ENCODE data around the gene DNAJB8. TPM values are rescaled to one million over a fixed set of nuclear protein-coding genes. Genes with fewer than 3 reads are reported as not detected.
A peak's percentile ranks its signal among the peaks of the same experiment; 100 is the strongest.

The DNAJB8 gene
- total and polyA plus RNA-seq, 4 donors: not detected

DNA sequence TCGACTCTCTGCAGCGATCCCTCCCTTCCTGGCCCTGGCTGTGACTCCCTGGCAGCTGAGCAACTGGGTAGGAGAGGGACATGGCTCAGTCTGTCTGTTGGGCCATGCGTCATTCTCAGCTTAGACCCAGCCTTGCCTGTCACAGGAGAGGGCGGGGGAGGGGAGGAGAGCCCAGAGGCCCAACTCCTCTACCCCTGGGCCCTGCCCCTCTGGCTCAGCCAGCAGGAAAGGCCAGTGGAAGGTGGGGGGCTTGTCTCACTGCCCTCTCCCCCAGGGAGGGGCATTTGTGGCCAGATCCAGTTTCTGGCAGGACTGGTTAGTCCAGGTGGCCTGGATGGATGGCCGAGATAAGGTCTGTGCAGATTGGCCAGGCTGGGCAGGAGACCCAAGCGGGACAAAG, 31.6 kb downstream of the DNAJB8 start:
- peaks cover 0 to 5% (median 3%) of the 10 kb centered on the region in 5 donors for H3K4me1 ChIP-seq (ENCODE audit: control insufficient read depth in 5 of 5, insufficient read depth in 5 of 5, low read length in 5 of 5)
- H3K27me3 ChIP-seq (ENCODE audit: control insufficient read depth in 3 of 3, insufficient read depth in 3 of 3, low read length in 2 of 3): peaks cover 0 to 31% (median 29%) of the 10 kb centered on the region in 3 donors
- DNase-seq (peak; percentile 34 to 66 (median 51)), ATAC-seq (ENCODE audit: insufficient read depth, low FRiP score) (no peak)
- H3K4me3 ChIP-seq: no peak overlapping the region
- TF ChIP-seq, protein P1, sequence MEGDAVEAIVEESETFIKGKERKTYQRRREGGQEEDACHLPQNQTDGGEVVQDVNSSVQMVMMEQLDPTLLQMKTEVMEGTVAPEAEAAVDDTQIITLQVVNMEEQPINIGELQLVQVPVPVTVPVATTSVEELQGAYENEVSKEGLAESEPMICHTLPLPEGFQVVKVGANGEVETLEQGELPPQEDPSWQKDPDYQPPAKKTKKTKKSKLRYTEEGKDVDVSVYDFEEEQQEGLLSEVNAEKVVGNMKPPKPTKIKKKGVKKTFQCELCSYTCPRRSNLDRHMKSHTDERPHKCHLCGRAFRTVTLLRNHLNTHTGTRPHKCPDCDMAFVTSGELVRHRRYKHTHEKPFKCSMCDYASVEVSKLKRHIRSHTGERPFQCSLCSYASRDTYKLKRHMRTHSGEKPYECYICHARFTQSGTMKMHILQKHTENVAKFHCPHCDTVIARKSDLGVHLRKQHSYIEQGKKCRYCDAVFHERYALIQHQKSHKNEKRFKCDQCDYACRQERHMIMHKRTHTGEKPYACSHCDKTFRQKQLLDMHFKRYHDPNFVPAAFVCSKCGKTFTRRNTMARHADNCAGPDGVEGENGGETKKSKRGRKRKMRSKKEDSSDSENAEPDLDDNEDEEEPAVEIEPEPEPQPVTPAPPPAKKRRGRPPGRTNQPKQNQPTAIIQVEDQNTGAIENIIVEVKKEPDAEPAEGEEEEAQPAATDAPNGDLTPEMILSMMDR (IDR thresholded peaks at IDR 0.05; ENCODE audit: control extremely low read depth, extremely low read depth): no peak
- no peaks in the 10 kb centered on the region for H3K36me3 ChIP-seq (ENCODE audit: control insufficient read depth in 4 of 4, insufficient read depth in 4 of 4, low read length in 4 of 4)
- 86 to 91% methylated on average over 6 of the region's 6 CpGs for WGBS, 2 donors
- H3K27ac ChIP-seq (ENCODE audit: low read depth in 1 of 2, low read length in 1 of 2): no peak overlapping the region
- H3K9me3 ChIP-seq (ENCODE audit: control insufficient read depth in 4 of 4, insufficient read depth in 3 of 4, low read length in 3 of 4): no peaks in the 10 kb centered on the region
- H3K9ac ChIP-seq (ENCODE audit: insufficient read depth in 1 of 2, low read length in 2 of 2): no peak overlapping the region

DNA sequence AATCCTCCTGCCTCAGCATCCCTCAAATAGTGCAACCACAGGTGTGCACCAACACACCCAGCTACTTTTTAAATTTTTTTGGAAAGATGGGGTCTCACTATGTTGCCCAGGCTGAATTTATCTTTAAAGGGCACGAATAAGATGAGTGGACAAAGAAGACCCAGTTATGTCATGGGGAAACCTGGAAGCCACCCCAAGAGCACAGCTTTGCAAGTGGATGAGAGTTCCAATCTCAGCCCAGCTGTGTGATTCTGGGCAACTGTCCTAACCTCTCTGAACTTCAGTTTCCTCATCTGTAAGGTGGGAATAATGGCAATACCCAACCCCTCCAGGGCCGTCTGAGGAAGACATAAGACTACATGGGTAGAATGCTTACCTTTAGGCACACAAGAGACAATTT, 32.2 kb downstream of the DNAJB8 start:
- DNase-seq: no peak
- Histone ChIP-seq H3K36me3 (ENCODE audit: control insufficient read depth in 4 of 4, insufficient read depth in 4 of 4, low read length in 4 of 4) (no peaks in the 10 kb centered on the region), H3K9ac (ENCODE audit: insufficient read depth in 1 of 2, low read length in 2 of 2) (no peak overlapping the region), H3K4me3 (no peak overlapping the region), H3K27me3 (ENCODE audit: control insufficient read depth in 3 of 3, insufficient read depth in 3 of 3, low read length in 2 of 3) (peaks cover 0 to 31% (median 30%) of the 10 kb centered on the region in 3 donors), H3K9me3 (ENCODE audit: control insufficient read depth in 4 of 4, insufficient read depth in 3 of 4, low read length in 3 of 4) (no peaks in the 10 kb centered on the region), H3K4me1 (ENCODE audit: control insufficient read depth in 5 of 5, insufficient read depth in 5 of 5, low read length in 5 of 5) (peaks cover 0 to 5% (median 3%) of the 10 kb centered on the region in 5 donors), H3K27ac (ENCODE audit: low read depth in 1 of 2, low read length in 1 of 2) (no peak overlapping the region)
- WGBS, 2 donors: 90 to 91% methylated on average over 2 of the region's 2 CpGs
- TF ChIP-seq, protein P1 (IDR thresholded peaks at IDR 0.05; ENCODE audit: control extremely low read depth, extremely low read depth): no peak
- ATAC-seq (ENCODE audit: insufficient read depth, low FRiP score): no peak

DNA sequence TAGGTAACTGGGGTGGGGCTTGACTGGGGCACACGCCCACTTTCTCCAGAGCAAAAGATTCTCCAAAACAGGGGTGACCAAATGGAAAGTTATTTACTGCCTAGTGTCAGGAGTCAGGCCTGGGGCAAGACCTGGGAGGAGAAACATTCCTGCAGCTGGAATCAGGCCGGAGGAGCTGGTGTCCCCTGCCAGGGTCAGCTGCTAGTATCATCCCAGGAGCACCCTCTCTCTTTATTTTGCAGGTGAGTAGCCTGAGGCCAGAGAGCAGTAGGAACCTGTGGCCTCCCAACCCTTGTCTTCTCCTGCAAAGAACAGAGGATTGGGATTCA, 32.9 kb downstream of the DNAJB8 start:
- Histone ChIP-seq H3K9me3 (ENCODE audit: control insufficient read depth in 4 of 4, insufficient read depth in 3 of 4, low read length in 3 of 4) (no peaks in the 10 kb centered on the region), H3K27ac (ENCODE audit: low read depth in 1 of 2, low read length in 1 of 2) (no peak overlapping the region), H3K9ac (ENCODE audit: insufficient read depth in 1 of 2, low read length in 2 of 2) (no peak overlapping the region), H3K36me3 (ENCODE audit: control insufficient read depth in 4 of 4, insufficient read depth in 4 of 4, low read length in 4 of 4) (no peaks in the 10 kb centered on the region), H3K4me1 (ENCODE audit: control insufficient read depth in 5 of 5, insufficient read depth in 5 of 5, low read length in 5 of 5) (peaks cover 0 to 5% (median 3%) of the 10 kb centered on the region in 5 donors), H3K4me3 (no peak overlapping the region), H3K27me3 (ENCODE audit: control insufficient read depth in 3 of 3, insufficient read depth in 3 of 3, low read length in 2 of 3) (peaks cover 0 to 31% (median 30%) of the 10 kb centered on the region in 3 donors)
- DNase-seq (no peak), ATAC-seq (ENCODE audit: insufficient read depth, low FRiP score) (no peak)
- TF ChIP-seq, protein P1 (IDR thresholded peaks at IDR 0.05; ENCODE audit: control extremely low read depth, extremely low read depth): no peak
- 63 to 75% methylated on average over 2 of the region's 2 CpGs for WGBS, 2 donors
